AG09309 (cell line): Measurements from ENCODE around the gene ARHGAP6.

Experiments used
- DNase-seq: peaks from one replicate; pipeline ENCODE4 v3.0.0-alpha.2; 2010; ENCODE audit warnings: low read depth
- H3K4me3 ChIP-seq: 2 replicates; pipeline ENCODE4 v1.5.1; 2011; ENCODE audit warnings: mild to moderate bottlenecking, low read depth, low read length, moderate library complexity; ENCODE audit not compliant: control insufficient read depth
- CTCF ChIP-seq: IDR thresholded peaks from 2 replicates; pipeline ENCODE4 v1.5.1; 2011; ENCODE audit warnings: mild to moderate bottlenecking, low read depth, low read length, inconsistent platforms; ENCODE audit not compliant: insufficient read depth, control insufficient read depth; ENCODE audit errors: missing control alignments

Gene ARHGAP6

GRCh38 chrX:11449613-11450012 lies 216.1 kb downstream of the ARHGAP6 start:
- no peak for DNase-seq
- no peak overlapping the region for H3K4me3 ChIP-seq
- TF ChIP-seq CTCF = no peak

GRCh38 chrX:11447418-11447817 lies 218.3 kb downstream of the ARHGAP6 start:
- DNase-seq = no peak
- no peak overlapping the region for H3K4me3 ChIP-seq
- no peak for TF ChIP-seq CTCF

GRCh38 chrX:11446949-11447348 lies 218.8 kb downstream of the ARHGAP6 start:
- TF ChIP-seq CTCF = no peak
- no peak for DNase-seq
- no peak overlapping the region for H3K4me3 ChIP-seq

GRCh38 chrX:11446336-11446735 lies 219.4 kb downstream of the ARHGAP6 start:
- no peak overlapping the region for H3K4me3 ChIP-seq
- TF ChIP-seq CTCF = no peak
- no peak for DNase-seq

- no peak for TF ChIP-seq CTCF
These were observed 220.2 kb downstream of the ARHGAP6 start for GRCh38 chrX:11445540-11445939.

GRCh38 chrX:11444052-11444451 lies 221.7 kb downstream of the ARHGAP6 start:
- no peak for TF ChIP-seq CTCF
- DNase-seq = no peak

More at GRCh38 chrX:11445540-11445939, 220.2 kb downstream of the ARHGAP6 start:
- DNase-seq = no peak
- H3K4me3 ChIP-seq = no peak overlapping the region

GRCh38 chrX:11439846-11440245 lies 225.9 kb downstream of the ARHGAP6 start:
- no peak for DNase-seq
- H3K4me3 ChIP-seq = no peak overlapping the region
- TF ChIP-seq CTCF = no peak

More at GRCh38 chrX:11444052-11444451, 221.7 kb downstream of the ARHGAP6 start:
- no peak overlapping the region for H3K4me3 ChIP-seq
